HL-60 (cell line): Measurements from ENCODE around the gene TBCK.

Experiments
- DNase-seq, 2 experiments: peaks; one replicate each; pipeline ENCODE4 v3.0.0-alpha.2; 2010 to 2020; ENCODE audit warnings: low read depth in 1 of 2, low spot score in 1 of 2
- H3K27ac ChIP-seq: fragments of 250-450 bp; sonication (Bioruptor Pico); replicated peaks from 2 replicates; pipeline ENCODE4 v1.5.1; 2020; ENCODE audit warnings: mild to moderate bottlenecking, moderate library complexity
- H3K27me3 ChIP-seq: fragments of 250-450 bp; sonication (Bioruptor Pico); 2 replicates; pipeline ENCODE4 v1.5.1; 2021; ENCODE audit warnings: mild to moderate bottlenecking, moderate library complexity; ENCODE audit not compliant: insufficient read depth, poor library complexity, severe bottlenecking
- H3K4me3 ChIP-seq: replicated peaks from 2 replicates; pipeline ENCODE4 v1.5.1; 2011; ENCODE audit warnings: mild to moderate bottlenecking, control low read depth, low read length; ENCODE audit not compliant: insufficient read depth
- CTCF ChIP-seq: IDR thresholded peaks from one replicate; pipeline ENCODE4 v1.5.1; 2011; ENCODE audit warnings: low read length, control low read depth, inconsistent platforms; ENCODE audit not compliant: insufficient read depth
- GABPA ChIP-seq: IDR thresholded peaks from 2 replicates; pipeline ENCODE4 v1.6.1; 2012; ENCODE audit warnings: low read depth
- POLR2AphosphoS5 ChIP-seq: IDR thresholded peaks from 2 replicates; pipeline ENCODE4 v1.6.1; 2012; ENCODE audit warnings: low read depth
- REST ChIP-seq: IDR thresholded peaks from 2 replicates; pipeline ENCODE4 v1.6.1; 2012; ENCODE audit warnings: low read depth; ENCODE audit not compliant: insufficient replicate concordance
- SPI1 ChIP-seq: IDR thresholded peaks from 2 replicates; pipeline ENCODE4 v1.6.1; 2012; ENCODE audit warnings: low read depth, mild to moderate bottlenecking, borderline replicate concordance

Gene TBCK

GRCh38 chr4:106149911-106150310, 166.1 kb downstream of the TBCK start:
- Histone ChIP-seq H3K27me3 (no peaks in the 10 kb centered on the region), H3K4me3 (no peak overlapping the region), H3K27ac (no peak overlapping the region)
- TF ChIP-seq GABPA (no peak), REST (no peak), POLR2AphosphoS5 (no peak), CTCF (no peak), SPI1 (no peak)
- no peak for DNase-seq

GRCh38 chr4:106149026-106149425, 167.0 kb downstream of the TBCK start:
- Histone ChIP-seq H3K27ac (no peak overlapping the region), H3K27me3 (no peaks in the 10 kb centered on the region), H3K4me3 (no peak overlapping the region)
- TF ChIP-seq GABPA (no peak), CTCF (no peak), POLR2AphosphoS5 (no peak), REST (no peak), SPI1 (no peak)
- DNase-seq = no peak

- TF ChIP-seq SPI1 (no peak), REST (no peak), GABPA (no peak), CTCF (no peak), POLR2AphosphoS5 (no peak)
- H3K4me3 ChIP-seq = no peak overlapping the region
- no peak for DNase-seq
- H3K27ac ChIP-seq = no peak overlapping the region
- no peaks in the 10 kb centered on the region for H3K27me3 ChIP-seq
Observed at GRCh38 chr4:106142616-106143127, 173.3 kb downstream of the TBCK start.
